ENCODE results near the gene NOX5. TPM values are rescaled to one million over a fixed set of nuclear protein-coding genes. Genes with fewer than 3 reads are reported as not detected.

Gene NOX5
- total and polyA plus RNA-seq, 2 of the 13 experiments (the other 11 are each of a cell fraction or from before 2014, with no cell fraction given) = not detected

- TF ChIP-seq KLF11 (CRISPR knock-in tag; IDR thresholded peaks at IDR 0.05) (no peak), POGK (CRISPR knock-in tag; conservative IDR thresholded peaks at IDR 0.05) (no peak)
- CTCF ChIA-PET (ENCODE audit: low intra/inter-chr PET ratio, low total read pairs) = no interaction called here
- no peak for FAIRE-seq
Measured at GRCh38 chr15:69105451-69105985, 91.0 kb downstream of the NOX5 start.

GRCh38 chr15:69107025-69107620, 92.6 kb downstream of the NOX5 start:
- Histone ChIP-seq H3K4me1 (ENCODE audit: insufficient read depth, low read length) (peaks cover 22% of the 10 kb centered on the region), H3K4me3 (replicated peaks in 1 of 3; ENCODE audit: insufficient read depth in 1 of 3, low read depth in 2 of 3, low read length in 3 of 3) (no peak overlapping the region), H3K9ac (ENCODE audit: insufficient read depth, low read depth, low read length) (no peak overlapping the region), H3K9me3 (ENCODE audit: low read length) (no peaks in the 10 kb centered on the region), H3K4me2 (ENCODE audit: low read depth, low read length) (no peak overlapping the region), H3K36me3 (replicated peaks in 1 of 2; ENCODE audit: control insufficient read depth in 1 of 2, insufficient read depth in 2 of 2, low read length in 2 of 2) (no peaks in the 10 kb centered on the region), H4K20me1 (ENCODE audit: insufficient read depth, low read length) (no peaks in the 10 kb centered on the region), H3K27me3 (ENCODE audit: control insufficient read depth in 1 of 2, insufficient read depth in 2 of 2, low read length in 2 of 2) (peaks cover 0 to 12% of the 10 kb centered on the region in 2 experiments; a peak in 2 of 5 replicates), H2AFZ (ENCODE audit: low read length) (no peak overlapping the region), H3K27ac (ENCODE audit: extremely low read length, insufficient read depth, low read length) (no peak overlapping the region), H3K79me2 (ENCODE audit: insufficient read depth, low read length) (no peaks in the 10 kb centered on the region)
- ChIA-PET POLR2A (no interaction called here), CTCF (ENCODE audit: low intra/inter-chr PET ratio, low total read pairs) (no interaction called here)
- FAIRE-seq (no peak), ATAC-seq (no peak), DNase-seq (ENCODE audit: low spot score) (no peak)
- TF ChIP-seq SSRP1 (CRISPR knock-in tag; IDR thresholded peaks at IDR 0.05) = no peak
- no peak for TF ChIP-seq NCOR1 (IDR thresholded peaks at IDR 0.05; ENCODE audit: borderline replicate concordance, low read length)
- no TSS peak for BruUV-seq (replicated peaks)
- in situ Hi-C loops (cut with HindIII; ENCODE audit: extremely low pct_ligation_motif_present, low pct_unique_long_range_greater_than_20kb) (no loop called here), intact Hi-C loops (cut with micrococcal nuclease; ENCODE audit: unreplicated experiment) (no loop called here)
- 11% methylated on average over 4 of the region's 4 CpGs for WGBS (ENCODE audit: low lambda C conversion rate)

More at GRCh38 chr15:69105451-69105985, 91.0 kb downstream of the NOX5 start:
- Histone ChIP-seq H3K79me2 (ENCODE audit: insufficient read depth, low read length) (no peaks in the 10 kb centered on the region), H3K9ac (ENCODE audit: insufficient read depth, low read depth, low read length) (no peak overlapping the region), H3K4me3 (replicated peaks in 1 of 3; ENCODE audit: insufficient read depth in 1 of 3, low read depth in 2 of 3, low read length in 3 of 3) (no peak overlapping the region), H2AFZ (ENCODE audit: low read length) (no peak overlapping the region), H3K27ac (ENCODE audit: extremely low read length, insufficient read depth, low read length) (no peak overlapping the region), H3K4me2 (ENCODE audit: low read depth, low read length) (no peak overlapping the region), H3K36me3 (replicated peaks in 1 of 2; ENCODE audit: control insufficient read depth in 1 of 2, insufficient read depth in 2 of 2, low read length in 2 of 2) (no peaks in the 10 kb centered on the region), H4K20me1 (ENCODE audit: insufficient read depth, low read length) (no peaks in the 10 kb centered on the region), H3K9me3 (ENCODE audit: low read length) (no peaks in the 10 kb centered on the region), H3K27me3 (ENCODE audit: control insufficient read depth in 1 of 2, insufficient read depth in 2 of 2, low read length in 2 of 2) (peaks cover 0 to 18% of the 10 kb centered on the region in 2 experiments; a peak in 2 of 5 replicates), H3K4me1 (ENCODE audit: insufficient read depth, low read length) (peaks cover 22% of the 10 kb centered on the region)
- no peak for ATAC-seq
- DNase-seq (ENCODE audit: low spot score) = no peak
- intact Hi-C loops (cut with micrococcal nuclease; ENCODE audit: unreplicated experiment) = no loop called here
- 74% methylated on average over 3 of the region's 3 CpGs for WGBS (ENCODE audit: low lambda C conversion rate)
- in situ Hi-C loops (cut with HindIII; ENCODE audit: extremely low pct_ligation_motif_present, low pct_unique_long_range_greater_than_20kb) = no loop called here
- BruUV-seq (replicated peaks) = no TSS peak
- POLR2A ChIA-PET = no interaction called here

Other genes with a start within 250 kb of the NOX5 start
- 206 and 323 TPM in 2 replicates for gene ANP32A, start 193.8 kb upstream of the NOX5 start, total RNA-seq (2016; rRNA removed; fragmentation: Illumina TruSeq; extraction: Trizol)
- gene ANP32A, start 193.8 kb upstream of the NOX5 start, polyA plus RNA-seq (2011; rRNA removed) = 49.3 and 60.6 TPM in 2 replicates
- not detected in 2 replicates for gene SPESP1, start 84.2 kb upstream of the NOX5 start, total RNA-seq (2016; rRNA removed; fragmentation: Illumina TruSeq; extraction: Trizol)
- gene SPESP1, start 84.2 kb upstream of the NOX5 start, polyA plus RNA-seq (2011; rRNA removed) = not detected in 2 replicates
- gene GLCE, start 145.9 kb downstream of the NOX5 start, total RNA-seq (2016; rRNA removed; fragmentation: Illumina TruSeq; extraction: Trizol) = 11.0 and 12.9 TPM in 2 replicates
- gene GLCE, start 145.9 kb downstream of the NOX5 start, polyA plus RNA-seq (2011; rRNA removed) = 21.4 and 23.4 TPM in 2 replicates